ENCODE results near the gene KRTAP2-1.
"Not testable (repeated sequence)": the region's sequence is repeated elsewhere in the genome, so short reads cannot be mapped to it uniquely, and the experiment has no call there.

KRTAP2-1 gene

GRCh38 chr17:41057547-41057946, 10.4 kb upstream of the KRTAP2-1 start:
- DNase-seq (ENCODE audit: low read depth), result no peak

DNA sequence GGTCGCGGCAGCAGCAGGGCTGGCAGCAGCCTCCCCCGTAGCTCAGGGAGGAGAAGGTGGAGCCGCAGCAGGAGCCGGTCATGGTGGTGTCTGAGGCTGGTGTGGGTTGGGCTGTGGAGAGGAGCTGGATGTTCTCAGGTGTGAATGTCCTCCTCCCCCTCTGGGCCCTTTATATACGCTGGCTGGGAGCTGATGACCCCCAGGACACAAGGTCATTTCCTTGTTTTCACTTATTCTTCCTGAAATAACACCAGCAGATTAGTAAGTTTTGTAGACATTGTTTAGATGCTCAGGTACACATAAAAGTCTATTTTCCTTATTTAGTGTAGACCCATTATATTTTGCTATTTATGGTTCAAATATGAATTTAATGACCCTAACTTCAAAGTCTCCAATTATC, 8.0 kb upstream of the KRTAP2-1 start, which contains the start of gene KRTAP2-2:
TSS of gene KRTAP2-2 (minus strand) at position 101 of the 400 bp plus-strand sequence. CDS start at position 82, 19 bp downstream.
- not testable (repeated sequence) for DNase-seq (ENCODE audit: low read depth)

DNA sequence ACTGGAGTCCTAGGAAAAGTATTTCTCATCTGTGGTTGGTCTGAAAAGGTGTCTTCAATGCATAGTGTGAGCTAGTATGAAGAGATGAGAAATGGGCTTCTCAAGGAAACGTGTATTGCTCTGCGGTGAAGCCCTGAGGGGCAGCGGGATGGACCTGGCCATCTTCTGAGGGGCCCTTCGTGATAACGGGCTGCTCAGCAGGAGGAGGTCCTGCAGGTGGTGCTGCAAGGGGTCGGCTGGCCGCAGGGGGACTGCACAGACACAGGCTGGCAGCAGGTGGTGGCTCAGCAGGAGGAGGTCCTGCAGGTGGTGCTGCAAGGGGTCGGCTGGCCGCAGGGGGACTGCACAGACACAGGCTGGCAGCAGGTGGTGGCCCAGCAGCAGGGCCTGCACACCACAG, 7.4 kb upstream of the KRTAP2-1 start:
- not testable (repeated sequence) for DNase-seq (ENCODE audit: low read depth)

DNA sequence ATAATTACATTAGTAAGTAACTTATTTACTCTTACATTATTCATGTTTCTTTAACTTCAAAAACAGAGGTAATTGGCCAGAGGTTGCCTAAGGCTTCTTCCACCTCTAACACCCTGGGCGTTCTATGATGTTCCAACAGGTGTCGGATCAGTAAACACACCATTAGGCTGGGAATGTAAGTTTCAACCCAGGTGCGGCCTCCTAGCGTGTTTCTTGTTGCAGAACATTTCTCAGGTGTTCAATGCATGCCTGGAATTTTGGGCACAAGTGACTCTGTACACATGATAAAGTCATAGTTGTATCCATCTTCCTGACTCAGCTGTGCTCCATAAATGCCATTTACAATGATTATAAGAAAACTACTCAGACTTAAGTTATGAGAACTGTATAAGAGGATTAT, 6.9 kb upstream of the KRTAP2-1 start:
- no peak for DNase-seq (ENCODE audit: low read depth)

DNA sequence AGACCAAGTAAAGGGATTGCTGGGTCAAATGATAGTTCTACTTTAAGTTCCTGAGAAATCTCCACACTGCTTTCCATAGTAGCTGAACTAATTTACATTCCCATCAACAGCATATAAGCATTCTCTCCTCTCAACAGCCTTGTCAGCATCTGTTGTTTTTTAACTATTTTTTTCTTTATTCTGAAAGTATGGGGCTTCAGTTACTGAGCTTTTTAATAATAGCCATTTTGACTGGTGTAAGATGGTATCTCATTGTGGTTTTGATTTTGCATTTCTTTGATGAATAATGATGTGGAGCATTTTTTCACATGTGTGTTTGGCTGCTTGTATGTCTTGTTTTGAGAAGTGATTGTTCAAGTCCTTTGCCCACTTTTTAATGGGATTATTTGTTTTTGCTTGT, 5.5 kb upstream of the KRTAP2-1 start:
- no peak for DNase-seq (ENCODE audit: low read depth)

DNA sequence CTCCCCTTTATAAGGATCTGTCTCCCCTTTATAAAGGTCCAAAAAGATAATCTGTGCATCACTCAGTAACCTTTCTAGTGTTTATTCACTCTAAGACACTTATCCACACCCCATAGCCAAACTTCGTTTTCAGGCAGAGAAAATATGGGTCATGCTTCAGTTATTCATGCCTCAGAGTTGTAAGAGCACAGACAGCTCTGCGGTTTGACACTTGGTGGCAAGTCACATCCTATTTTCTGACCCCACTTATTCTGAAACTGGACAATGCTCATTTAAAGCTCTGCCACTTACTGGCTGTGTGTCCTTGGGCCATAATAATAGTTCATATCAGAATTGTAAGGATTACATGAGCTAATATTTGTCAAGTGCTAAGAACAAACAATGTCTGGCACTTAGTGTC, 2.0 kb upstream of the KRTAP2-1 start:
- DNase-seq (ENCODE audit: low read depth), result no peak

DNA sequence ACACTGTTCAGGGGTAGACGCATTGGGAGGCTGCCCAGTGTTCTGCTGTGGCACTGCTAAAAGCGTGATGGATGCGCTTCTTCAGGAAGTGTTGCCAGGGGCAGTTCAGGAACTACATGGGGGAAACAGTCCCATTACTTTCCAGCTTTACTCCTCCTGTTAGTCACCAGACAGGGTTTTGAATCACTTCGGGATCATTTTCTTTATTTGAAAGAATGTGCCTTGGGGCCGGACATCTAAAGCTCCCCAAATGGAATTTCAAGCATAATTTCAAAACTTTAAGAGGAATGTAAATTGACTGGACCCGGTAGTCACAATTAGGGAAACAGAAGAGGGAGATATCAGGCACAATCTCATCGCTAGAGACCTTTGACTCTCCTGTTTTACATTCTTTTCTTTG, 1.3 kb upstream of the KRTAP2-1 start:
- DNase-seq (ENCODE audit: low read depth), result no peak

- DNase-seq (ENCODE audit: low read depth), result no peak
Measured at GRCh38 chr17:41042953-41043352, 4.2 kb downstream of the KRTAP2-1 start.

GRCh38 chr17:41040783-41041571, 6.1 kb downstream of the KRTAP2-1 start, which contains the start of gene KRTAP1-1:
TSS of gene KRTAP1-1 (minus strand) at chr17:41041450. CDS start at chr17:41041397, 53 bp downstream.
- DNase-seq (ENCODE audit: low read depth), result not testable (repeated sequence)

GRCh38 chr17:41037853-41038350, 9.2 kb downstream of the KRTAP2-1 start:
- DNase-seq (ENCODE audit: low read depth), result no peak

- not testable (repeated sequence) for DNase-seq (ENCODE audit: low read depth)
Measured at GRCh38 chr17:41034346-41034935, 12.7 kb downstream of the KRTAP2-1 start, which contains the start of gene KRTAP1-3. TSS of gene KRTAP1-3 (minus strand) at chr17:41034874. CDS start at chr17:41034821, 53 bp downstream.

- no peak for DNase-seq (ENCODE audit: low read depth)
Measured at GRCh38 chr17:41029633-41030245, 17.4 kb downstream of the KRTAP2-1 start, which contains the start of gene KRTAP1-4. TSS of gene KRTAP1-4 (minus strand) at chr17:41030195. CDS start at chr17:41030078, 117 bp downstream.

GRCh38 chr17:41026715-41027471, 20.2 kb downstream of the KRTAP2-1 start, which contains the start of gene KRTAP1-5:
TSS of gene KRTAP1-5 (minus strand) at chr17:41027208. CDS start at chr17:41027155, 53 bp downstream.
- DNase-seq (ENCODE audit: low read depth), result no peak

DNA sequence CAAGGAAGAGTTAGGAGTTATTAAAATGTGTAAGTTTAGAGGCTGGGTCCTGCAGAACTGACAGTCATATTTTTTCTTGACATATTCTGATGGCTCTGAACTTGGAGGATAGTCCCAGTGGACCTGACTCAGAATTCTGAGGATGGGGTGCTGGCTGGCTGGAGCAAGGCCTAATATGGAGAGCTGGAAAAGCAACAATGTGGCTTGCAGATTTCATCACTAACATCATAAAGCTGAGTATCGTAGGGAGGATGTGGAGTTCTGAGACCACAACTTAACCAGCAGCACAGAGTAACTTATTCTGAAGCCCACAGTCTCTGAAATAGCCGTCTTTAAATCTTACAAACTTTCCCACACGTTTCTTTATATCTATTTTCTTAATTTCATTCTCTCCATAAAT, 22.4 kb downstream of the KRTAP2-1 start:
- no peak for DNase-seq (ENCODE audit: low read depth)

DNA sequence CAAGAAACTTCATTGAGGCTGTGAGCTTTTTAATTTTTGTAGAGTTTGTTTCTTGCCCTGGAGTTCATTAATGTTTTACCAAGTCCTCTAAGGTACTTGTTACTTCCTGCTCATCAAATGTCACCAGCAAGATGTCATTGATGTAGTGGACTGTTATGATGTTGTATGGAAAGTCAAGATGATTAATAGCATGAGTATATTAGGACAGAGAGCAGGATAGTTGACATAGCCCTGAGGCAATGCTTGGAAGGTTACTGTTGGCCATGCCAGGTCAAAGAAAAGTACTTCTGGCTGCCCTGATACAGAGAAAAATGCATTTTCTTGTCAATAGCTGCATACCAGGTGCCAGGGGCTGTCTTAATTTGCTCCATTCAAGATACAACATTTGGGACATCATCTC, 26.8 kb downstream of the KRTAP2-1 start:
- no peak for DNase-seq (ENCODE audit: low read depth)

- DNase-seq (ENCODE audit: low read depth), result no peak
Measured at GRCh38 chr17:41019415-41019814, 27.7 kb downstream of the KRTAP2-1 start.

GRCh38 chr17:41018541-41018940, 28.6 kb downstream of the KRTAP2-1 start:
- no peak for DNase-seq (ENCODE audit: low read depth)

DNA sequence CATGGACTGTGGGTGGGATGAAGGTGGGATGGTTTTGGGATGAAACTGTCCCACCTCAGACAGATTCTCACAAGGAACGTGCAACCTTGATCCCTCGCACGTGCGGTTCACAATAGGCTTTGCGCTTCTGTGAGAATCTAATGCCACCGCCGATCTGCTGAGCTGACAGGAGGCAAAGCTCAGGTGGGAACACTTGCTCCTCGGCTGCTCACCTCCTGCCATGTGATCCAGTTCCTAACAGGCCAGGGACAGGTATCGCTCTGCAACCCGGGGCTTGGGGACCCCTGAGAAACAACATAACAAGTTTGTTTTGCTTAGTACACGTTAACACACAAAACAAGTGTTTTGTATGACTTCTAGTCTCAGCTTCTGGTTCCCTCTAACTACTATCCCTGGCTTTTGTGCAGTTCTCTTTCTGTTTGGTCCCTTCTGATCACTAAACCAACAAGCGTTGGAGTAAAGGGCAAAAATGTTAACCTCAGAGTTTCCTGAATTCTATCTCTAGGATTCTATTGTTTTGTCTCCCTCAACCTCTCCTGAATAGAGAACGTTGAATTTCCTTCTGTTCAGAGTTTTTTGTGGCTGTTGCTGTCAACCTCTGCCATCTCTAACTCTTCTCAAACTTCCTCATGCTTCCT, 30.4 kb downstream of the KRTAP2-1 start:
- no peak for DNase-seq (ENCODE audit: low read depth)

DNA sequence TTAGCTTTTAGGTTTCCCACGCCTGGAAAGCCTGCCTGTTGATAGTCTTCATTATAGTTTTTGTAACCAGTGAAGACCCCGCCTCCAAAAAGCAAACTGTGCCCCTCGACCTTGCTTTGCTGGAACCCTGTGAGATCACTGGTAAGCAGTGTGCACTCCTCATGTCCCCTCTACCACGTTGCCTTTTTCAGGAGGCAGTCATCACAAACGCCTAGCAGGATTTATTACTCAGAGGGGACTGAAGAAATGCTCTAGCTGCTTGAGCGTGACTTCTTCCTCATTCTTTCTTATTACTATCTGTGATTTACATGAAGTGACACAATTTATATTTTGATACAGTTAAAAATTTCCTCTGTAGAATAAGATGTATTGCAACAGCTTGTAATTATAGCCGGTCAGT, 31.7 kb downstream of the KRTAP2-1 start:
- DNase-seq (ENCODE audit: low read depth), result no peak

- DNase-seq (ENCODE audit: low read depth), result no peak
Measured at GRCh38 chr17:41013606-41014005, 33.5 kb downstream of the KRTAP2-1 start.

DNA sequence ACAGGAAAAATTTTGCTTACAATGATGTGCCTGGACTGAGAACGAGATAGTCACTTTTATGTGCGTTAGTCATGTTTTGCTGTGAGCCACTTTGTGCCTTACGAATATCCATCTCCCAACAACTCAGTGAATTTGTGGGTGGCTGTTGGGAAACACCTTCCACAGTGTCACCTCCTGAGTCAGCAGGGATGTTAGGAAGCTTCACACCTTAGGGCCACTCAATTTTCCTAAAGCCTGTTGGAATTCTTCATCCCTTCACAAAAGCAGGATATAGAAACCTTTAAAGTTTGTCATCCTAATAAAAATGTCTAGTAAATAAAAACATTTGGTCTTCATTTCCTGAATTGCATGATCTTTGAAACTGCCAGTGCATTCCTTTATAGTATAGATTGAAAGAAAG, 33.9 kb downstream of the KRTAP2-1 start:
- DNase-seq (ENCODE audit: low read depth), result no peak
